Panc1 (cell line): ENCODE data around the gene ZMYND12. TPM values are rescaled to one million over a fixed set of nuclear protein-coding genes. Genes with fewer than 3 reads are reported as not detected.

Experiments used
- ATAC-seq: fragments of 200-7000 bp; cut with Tn5 transposase; 2 replicates; pipeline ENCODE4 v1.9.1; 2020; ENCODE audit warnings: mild to moderate bottlenecking, moderate library complexity
- BruUV-seq: library from RNA; stranded (reverse); fragments of 400-500 nt; replicated peaks from 2 replicates; lab custom pipeline; 2021; lab: Mats Ljungman, UMichigan
- CTCF ChIA-PET: fragments of 300-600 bp; sonication (Branson Sonifier 250); formaldehyde crosslinking; loops from one replicate; lab custom pipeline; 2022; ENCODE audit warnings: antibody characterized with exemption; lab: Charles Lee
- POLR2A ChIA-PET: fragments of 300-600 bp; sonication (Branson Sonifier 250); formaldehyde crosslinking; loops from one replicate; lab custom pipeline; 2022; ENCODE audit warnings: antibody characterized with exemption; lab: Charles Lee
- DNase-seq: peaks from one replicate; pipeline ENCODE4 v3.0.0-alpha.2; 2010; ENCODE audit warnings: low read depth, low spot score
- H3K27ac ChIP-seq: 2 replicates; pipeline ENCODE4 v1.5.1; 2011; ENCODE audit warnings: mild to moderate bottlenecking, low read length, inconsistent platforms
- H3K27me3 ChIP-seq: fragments of 200-500 bp; sonication (Bioruptor generic); 2 replicates; pipeline ENCODE4 v1.6.0; 2014; ENCODE audit warnings: low read length, inconsistent platforms; ENCODE audit not compliant: control insufficient read depth, insufficient read depth
- H3K36me3 ChIP-seq: fragments of 200-500 bp; sonication (Bioruptor generic); 2 replicates; pipeline ENCODE4 v1.5.1; 2014; ENCODE audit warnings: inconsistent platforms, mild to moderate bottlenecking, low read length, moderate library complexity; ENCODE audit not compliant: control insufficient read depth, insufficient read depth
- H3K4me1 ChIP-seq: 2 replicates; pipeline ENCODE4 v1.5.1; 2011; ENCODE audit warnings: inconsistent platforms, mild to moderate bottlenecking, low read length, moderate library complexity; ENCODE audit not compliant: control insufficient read depth, insufficient read depth
- H3K4me3 ChIP-seq, 2 experiments: 2 replicates each; pipeline ENCODE4 v1.5.1; 2011 to 2012; ENCODE audit warnings: low read depth in 2 of 2, low read length in 2 of 2, mild to moderate bottlenecking in 2 of 2, inconsistent platforms in 1 of 2, moderate library complexity in 1 of 2
- H3K9me3 ChIP-seq: fragments of 200-500 bp; sonication (Bioruptor generic); 2 replicates; pipeline ENCODE4 v1.5.1; 2014; ENCODE audit warnings: low read depth, mild to moderate bottlenecking, inconsistent platforms, low read length, moderate library complexity; ENCODE audit not compliant: control insufficient read depth, insufficient read depth
- CTCF ChIP-seq: fragments of 450-650 bp; IDR thresholded peaks from 2 replicates; pipeline ENCODE4 v1.5.1; 2017; ENCODE audit warnings: mild to moderate bottlenecking
- POLR2AphosphoS5 ChIP-seq: IDR thresholded peaks from 2 replicates; pipeline ENCODE4 v1.6.1; 2012; ENCODE audit warnings: mild to moderate bottlenecking, low read depth, low read length, moderate library complexity
- REST ChIP-seq, 2 experiments: IDR thresholded peaks; 2 replicates each; pipeline ENCODE4 v1.6.1; 2011 to 2012; ENCODE audit warnings: low read depth in 2 of 2, control low read depth in 1 of 2, low read length in 1 of 2, mild to moderate bottlenecking in 1 of 2, moderate library complexity in 1 of 2; ENCODE audit not compliant: insufficient read depth in 1 of 2
- SIN3A ChIP-seq: IDR thresholded peaks from 2 replicates; pipeline ENCODE4 v1.6.1; 2012; ENCODE audit warnings: low read depth, mild to moderate bottlenecking, low read length, moderate library complexity, borderline replicate concordance; ENCODE audit not compliant: insufficient read depth
- TCF7L2 ChIP-seq: IDR thresholded peaks from 2 replicates; pipeline ENCODE4 v1.6.1; 2011; ENCODE audit warnings: mild to moderate bottlenecking, low read depth, low read length, inconsistent platforms
- in situ Hi-C: cut with HindIII; loops from 2 replicates; pipeline ENCODE4 v1.10.0; 2016; ENCODE audit warnings: low sequenced_read_pairs, low pct_unique_long_range_greater_than_20kb
- intact Hi-C: fragments of 100-400 bp; cut with micrococcal nuclease; formaldehyde crosslinking; loops from one replicate; pipeline ENCODE4 v1.10.0; 2022; ENCODE audit not compliant: unreplicated experiment
- total RNA-seq: library from RNA; stranded (reverse); gene quantifications from one replicate; pipeline ENCODE4 v1.2.1, GENCODE V29; 2021; ENCODE audit not compliant: unreplicated experiment

ZMYND12 gene
- total RNA-seq, 1 experiment from 2014 or later: 0.57 TPM

DNA sequence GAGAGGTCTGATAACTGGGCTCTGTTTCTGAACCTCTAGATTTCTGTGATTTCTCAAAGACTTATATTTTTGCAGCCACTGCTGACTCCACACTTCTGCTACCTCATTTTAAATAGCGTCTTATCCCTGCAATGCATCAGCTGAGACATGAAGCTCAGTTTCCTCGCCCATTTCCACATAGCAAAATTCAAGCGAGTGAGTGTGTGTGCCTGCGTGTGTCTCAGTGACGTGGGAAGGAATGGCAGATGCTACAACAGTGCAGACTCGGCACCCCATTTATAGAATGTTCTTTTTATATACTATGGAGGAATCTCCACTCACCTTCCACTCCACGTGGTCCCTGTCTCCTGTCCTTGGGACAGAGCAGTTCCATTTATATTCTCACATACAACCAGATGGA lies 35.7 kb downstream of the ZMYND12 start:
- no peak overlapping the region for H3K4me3 ChIP-seq
- no peaks in the 10 kb centered on the region for H3K27me3 ChIP-seq

DNA sequence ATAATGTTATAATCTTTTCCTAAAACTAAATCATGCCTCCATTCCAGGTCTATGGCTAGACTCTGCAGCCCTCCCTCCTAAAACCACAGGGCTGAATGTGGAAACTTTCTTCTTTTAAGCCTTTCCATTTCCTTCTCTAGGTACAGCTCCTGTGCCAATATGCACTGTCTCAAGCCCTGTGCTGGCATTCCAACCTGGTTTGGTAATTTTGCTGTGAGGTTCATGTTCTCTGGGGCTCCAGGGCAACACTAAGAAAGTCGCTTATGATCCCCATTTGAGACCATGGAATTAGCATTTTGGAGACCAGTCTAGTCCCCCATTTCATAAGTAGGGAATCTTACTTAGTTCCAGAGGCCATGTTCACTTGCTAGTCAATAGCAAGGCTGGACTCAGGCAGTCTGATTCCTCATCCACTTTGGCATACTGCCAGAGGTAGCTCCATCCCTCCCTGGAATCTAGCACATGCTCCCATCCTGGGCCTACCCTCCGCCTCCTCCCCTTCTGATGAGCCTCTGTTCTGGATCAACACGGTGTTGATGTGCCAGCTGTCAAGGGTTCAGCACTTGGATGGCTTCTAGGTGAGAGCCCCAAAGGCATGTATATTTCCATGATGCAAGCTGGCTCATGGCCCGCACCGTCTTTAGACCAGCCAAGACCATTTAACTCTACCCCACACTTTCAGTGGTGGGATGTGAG lies 36.5 kb downstream of the ZMYND12 start:
- Histone ChIP-seq H3K27ac (no peak overlapping the region), H3K36me3 (no peaks in the 10 kb centered on the region), H3K4me1 (no peaks in the 10 kb centered on the region), H3K4me3 (no peak overlapping the region), H3K27me3 (no peaks in the 10 kb centered on the region), H3K9me3 (no peaks in the 10 kb centered on the region)
- DNase-seq: no peak
- in situ Hi-C loops: no loop called here
- ATAC-seq: no peak
- no TSS peak for BruUV-seq
- ChIA-PET CTCF (no interaction called here), POLR2A (interaction anchor here (0.6 kb wide), 1 partner anchor 234 kb away, joined by 10 read pairs; no protein-coding TSS in a partner anchor)
- intact Hi-C loops: no loop called here
- no peak for TF ChIP-seq CTCF
- TF ChIP-seq TCF7L2: no peak
- no peak for TF ChIP-seq SIN3A
- no peak for TF ChIP-seq REST (IDR thresholded peaks at IDR 0.05; ENCODE audit: insufficient read depth in 1 of 2, low read depth in 2 of 2, low read length in 1 of 2)
- no peak for TF ChIP-seq POLR2AphosphoS5

More for the DNA sequence above, 35.7 kb downstream of the ZMYND12 start:
- Histone ChIP-seq H3K27ac (no peak overlapping the region), H3K9me3 (no peaks in the 10 kb centered on the region), H3K36me3 (no peaks in the 10 kb centered on the region), H3K4me1 (no peaks in the 10 kb centered on the region)
- no TSS peak for BruUV-seq
- ChIA-PET CTCF (no interaction called here), POLR2A (no interaction called here)
- TF ChIP-seq CTCF: no peak
- intact Hi-C loops (no loop called here), in situ Hi-C loops (no loop called here)
- ATAC-seq (no peak), DNase-seq (no peak)
